ENCODE measurements around the gene NDUFC1.
A peak's percentile ranks its signal among the peaks of the same experiment; 100 is the strongest.
"Not testable (repeated sequence)": the region's sequence is repeated elsewhere in the genome, so short reads cannot be mapped to it uniquely, and the experiment has no call there.

Gene NDUFC1

DNA sequence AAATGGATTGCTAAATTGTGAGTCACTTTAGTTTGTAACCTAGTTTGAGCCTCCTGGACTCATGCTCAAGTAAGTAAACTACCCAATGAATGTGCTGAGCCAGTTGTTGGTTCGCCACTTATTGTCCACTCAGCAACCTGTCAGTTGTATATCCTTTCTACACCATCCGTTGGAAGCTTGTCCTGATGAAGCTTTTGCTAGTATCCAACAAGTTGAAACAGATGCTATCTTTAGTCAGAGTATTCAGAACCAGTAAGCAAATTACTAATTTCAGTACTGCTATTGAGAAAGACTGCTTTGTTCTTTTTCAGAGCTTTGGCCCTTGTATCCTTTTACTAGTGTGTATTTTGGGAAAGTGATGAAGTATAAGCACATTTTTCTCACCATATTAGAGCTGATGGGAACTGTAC, 5.3 kb downstream of the NDUFC1 start:
- DNase-seq = no peak

DNA sequence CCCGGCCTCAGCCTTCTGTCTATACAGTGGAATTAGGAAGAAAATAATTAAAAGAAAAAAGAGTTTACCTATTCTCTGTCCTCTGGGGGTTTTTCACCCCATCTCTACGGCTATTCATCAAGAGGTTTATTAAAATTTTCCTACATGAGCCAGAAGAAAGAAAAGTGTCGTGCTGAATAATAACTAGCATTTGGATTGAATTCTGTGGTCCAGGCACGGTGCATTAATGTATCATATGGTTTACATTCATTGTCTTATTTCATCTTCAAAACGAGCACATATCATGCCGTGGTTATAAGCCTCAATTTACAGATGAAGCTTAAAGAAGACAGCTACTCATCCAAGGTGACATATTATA, 6.4 kb downstream of the NDUFC1 start:
- no peak for DNase-seq

DNA sequence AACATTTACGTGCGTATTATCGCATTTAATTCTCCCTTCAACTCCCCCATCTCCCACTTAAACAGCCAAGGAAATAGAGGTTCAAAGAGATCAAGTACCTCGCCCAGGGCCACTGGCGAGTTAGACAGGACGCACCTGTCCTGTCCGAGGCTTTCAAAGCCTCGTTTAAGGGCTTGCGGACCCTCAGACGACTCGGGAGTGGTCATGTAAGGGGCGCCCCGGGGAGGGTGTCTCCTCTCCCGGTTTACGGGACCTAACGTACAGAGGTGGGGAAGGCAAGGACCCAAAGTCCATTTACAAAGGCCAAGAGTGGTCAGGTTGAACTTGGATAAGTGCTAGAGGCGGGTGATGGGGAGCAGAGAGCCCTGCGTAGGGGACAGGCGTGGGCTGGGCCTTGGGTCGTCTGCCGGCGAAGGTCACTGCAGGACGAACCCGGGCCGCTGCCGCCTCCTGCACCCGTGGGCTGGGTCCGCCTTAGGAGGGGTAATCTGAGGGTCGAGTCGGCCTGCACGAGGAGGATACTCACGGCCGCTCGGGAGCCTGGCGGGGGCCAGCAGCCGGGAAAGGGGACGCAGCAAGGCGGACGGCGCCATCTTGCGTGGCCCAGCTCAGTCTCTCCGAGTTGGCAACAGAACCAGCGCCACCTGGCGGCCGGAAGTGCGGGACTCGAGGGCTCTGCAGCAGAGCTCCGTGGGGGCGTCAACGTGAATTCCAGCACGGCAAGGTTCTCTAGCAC, 6.9 kb downstream of the NDUFC1 start:
- peak; percentile 86 to 100 for DNase-seq

DNA sequence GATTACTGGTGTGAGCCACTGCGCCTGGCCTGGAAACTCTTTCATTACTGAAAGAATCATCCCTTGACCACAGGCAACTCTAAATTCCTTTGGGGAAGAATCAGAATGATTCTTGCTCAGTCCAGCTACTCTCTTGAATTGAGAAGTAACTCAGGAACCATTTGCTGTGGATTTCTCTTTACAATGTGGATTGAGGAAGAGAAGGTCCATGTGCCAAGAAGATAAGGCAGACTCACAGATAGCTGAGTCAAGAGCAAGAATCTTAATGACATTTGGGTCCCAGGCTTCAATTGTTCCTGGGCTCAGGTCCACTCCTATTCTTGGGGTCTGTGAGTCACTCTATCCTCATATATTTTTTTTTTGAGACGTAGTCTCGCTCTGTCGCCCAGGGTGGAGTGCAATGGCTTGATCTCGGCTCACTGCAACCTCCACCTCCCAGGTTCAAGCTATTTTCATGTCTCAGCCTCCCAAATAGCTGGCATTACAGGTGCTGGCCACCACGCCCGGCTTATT, 16.0 kb downstream of the NDUFC1 start:
- no peak for DNase-seq

DNA sequence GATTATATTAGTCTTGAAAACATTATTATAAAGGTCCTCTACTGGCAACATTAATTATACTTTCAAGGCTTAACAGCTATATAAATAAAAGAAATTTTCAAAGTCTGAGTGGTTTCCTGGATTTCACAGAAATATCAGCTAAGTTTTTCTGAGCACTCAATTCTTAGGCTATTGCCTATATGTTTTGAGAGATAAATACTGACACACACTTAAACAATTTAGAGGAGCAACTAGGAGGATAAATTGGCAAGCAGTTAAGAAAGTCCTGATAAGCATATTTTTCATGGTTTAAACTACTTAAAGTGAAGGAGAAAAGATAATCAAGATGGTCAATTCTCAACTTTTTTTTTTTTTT, 19.6 kb downstream of the NDUFC1 start:
- DNase-seq = no peak

DNA sequence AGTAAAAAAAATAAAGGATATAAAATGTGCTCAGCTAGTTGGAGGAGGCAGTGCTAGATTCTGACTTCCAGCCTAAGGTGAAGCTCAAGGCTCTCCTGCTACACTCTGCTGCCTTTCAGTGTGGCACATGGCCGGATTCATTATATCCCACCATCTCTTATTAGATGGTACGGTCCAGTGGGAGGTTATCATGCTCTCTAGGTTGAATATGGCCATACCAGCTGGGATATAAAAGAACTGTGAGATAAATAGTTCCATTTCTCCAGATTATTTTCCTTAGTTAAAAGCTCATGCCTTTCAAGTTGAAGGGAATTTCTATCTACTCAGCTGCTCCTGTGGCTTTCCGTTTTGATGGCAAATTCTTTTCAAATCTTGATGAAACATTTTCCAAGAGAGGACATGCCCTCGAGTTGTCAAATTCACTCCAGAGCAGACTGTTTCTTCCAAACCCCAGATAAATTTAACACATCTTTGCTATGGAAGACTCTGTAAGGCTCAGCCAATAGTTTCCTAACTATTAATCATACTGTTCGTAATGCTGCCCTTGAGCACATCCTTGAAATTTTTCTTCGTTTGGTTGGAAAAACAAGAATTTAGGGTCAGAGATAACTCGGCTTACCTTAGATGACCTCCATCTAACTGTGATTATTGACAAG, 20.1 kb downstream of the NDUFC1 start:
- no peak for DNase-seq

DNA sequence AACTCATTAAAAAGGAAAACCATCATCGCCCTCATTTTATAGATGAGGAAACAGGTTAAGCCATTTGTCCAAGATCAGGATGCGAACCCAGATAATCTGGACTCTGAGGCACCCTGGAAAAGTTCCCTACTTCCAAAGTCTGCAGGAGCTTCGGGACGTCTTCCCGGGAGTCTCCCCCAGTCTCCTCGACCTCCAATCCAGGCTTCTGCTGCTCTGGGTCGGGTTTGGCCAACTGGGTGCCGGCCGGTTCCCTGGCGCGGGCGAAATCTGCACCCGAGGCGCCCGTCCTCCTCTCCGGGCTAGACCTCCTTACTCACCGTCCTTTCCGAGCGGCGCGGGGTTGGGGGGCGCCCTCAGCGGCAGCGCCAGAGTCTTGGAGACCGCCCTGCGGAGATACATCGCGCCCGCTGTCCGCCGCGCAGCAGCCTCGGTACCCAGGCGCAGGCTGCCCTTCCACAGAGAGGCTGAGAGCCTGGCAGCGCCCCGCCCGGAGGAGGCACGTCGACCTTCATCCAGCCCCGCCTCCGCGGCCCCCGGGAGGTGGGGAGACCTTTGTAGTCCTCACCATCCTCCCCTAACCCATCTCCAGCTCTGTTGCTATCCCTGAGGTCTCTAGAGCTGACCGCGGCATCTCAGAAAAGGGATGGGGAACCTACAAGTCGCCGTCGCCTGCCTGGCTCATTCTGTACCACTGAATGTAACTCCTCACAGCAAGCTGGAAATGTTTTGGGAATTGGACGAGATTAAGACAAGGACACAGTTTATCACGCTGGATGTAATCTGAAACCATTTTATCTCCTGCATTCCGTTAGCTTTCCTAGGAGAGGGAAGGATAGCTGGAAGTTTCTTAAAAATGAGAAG, 22.3 kb downstream of the NDUFC1 start, which contains the start of gene MGARP:
TSS of gene MGARP (minus strand) at position 466 of the 861 bp plus-strand sequence. CDS start at position 399, 67 bp downstream.
- DNase-seq = no peak

DNA sequence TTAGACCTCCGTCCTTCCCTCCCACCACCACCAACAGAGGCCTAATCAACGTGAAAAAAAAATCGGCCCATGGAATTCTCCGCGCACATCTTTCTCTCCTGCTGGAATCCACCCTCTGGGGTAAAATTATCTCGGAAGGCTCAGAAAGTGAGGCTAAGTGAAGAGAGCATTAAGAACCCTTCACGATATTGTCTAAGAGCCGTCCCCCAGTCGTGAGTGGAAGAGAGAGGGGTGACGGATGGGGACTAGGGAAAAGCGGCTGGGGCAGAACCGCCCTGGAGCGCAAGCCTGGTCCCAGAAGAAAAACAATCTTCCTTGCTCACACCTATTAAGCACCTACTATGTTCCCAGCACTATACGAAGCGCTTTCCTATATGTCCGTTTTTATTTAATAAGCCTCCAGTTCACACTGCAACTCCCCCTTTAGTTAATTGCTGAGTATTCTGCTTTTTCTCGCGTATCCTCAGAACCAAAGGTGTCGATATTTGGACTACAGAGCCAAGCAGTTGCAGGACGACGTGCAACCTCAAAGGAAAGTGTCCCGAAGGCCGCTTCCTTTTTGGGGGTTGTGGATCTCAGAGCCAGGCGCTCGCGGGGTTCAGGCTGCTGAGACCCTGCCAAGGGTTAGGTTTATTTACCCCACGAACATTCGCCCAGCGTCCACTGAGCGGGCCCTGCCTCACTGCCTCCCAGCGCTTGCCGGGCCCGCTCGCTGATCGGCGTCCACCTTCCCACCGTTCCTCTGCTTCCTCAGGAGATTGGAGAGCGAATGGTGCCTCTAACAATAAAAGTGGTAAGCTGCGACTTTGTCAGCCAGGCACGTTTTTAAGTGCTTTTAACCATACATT, 23.1 kb downstream of the NDUFC1 start:
- DNase-seq = no peak

DNA sequence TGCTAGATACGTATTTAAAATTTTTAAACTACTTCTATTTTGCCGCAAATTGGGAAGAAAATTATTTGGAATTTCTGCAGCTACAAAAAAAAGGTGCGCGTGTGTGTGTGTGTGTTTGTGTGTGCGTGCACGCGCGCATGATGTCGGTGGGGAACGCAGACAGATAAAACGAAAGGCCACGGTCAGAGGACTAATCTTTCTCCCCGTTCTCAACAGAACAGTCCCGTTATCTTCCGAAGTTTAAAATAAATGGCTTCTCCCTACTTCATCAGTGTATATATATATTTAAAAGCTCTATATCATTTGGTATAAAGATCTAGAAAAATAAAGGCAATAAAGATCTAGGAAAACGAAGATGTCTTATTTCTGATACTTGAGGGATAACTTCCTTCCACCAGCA, 23.8 kb downstream of the NDUFC1 start:
- DNase-seq = no peak

DNA sequence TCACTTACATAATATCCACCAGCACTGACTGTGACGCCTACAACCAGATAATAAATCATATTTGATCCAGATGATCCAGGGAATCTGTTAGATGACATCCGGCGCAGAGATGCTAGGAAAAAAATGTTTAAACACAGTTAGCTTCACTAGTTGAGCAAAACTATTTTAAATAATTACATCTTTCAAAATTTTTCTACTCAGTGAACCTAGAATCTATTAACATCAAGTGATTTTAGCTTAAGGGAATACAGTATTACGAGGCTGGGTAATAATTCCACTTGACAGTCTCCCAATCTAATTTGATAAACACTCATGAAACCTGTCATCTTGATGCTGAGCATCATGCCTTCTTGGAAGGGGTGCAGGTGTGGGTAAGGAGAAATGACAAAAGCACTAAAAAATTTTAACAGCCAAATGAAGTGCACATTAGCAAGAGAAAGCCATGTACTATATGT, 27.0 kb downstream of the NDUFC1 start:
- no peak for DNase-seq

DNA sequence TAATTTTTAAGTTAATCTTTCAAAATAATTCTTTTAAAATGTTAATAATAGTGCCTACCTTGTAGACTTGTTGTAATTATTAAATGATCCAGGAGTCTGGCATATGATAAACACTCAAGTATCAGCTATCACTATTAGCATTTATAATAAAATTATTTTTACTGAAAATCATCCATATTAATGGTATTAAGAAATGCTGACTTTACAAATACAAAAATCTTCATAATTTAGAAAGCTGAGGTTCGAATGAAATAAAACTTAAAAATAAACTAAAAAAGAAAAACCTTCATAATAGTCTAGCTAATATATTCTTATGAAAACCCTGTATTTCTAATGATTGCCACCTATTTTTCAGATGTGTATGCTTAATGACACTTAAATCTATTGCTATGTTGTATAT, 27.5 kb downstream of the NDUFC1 start:
- DNase-seq = no peak

DNA sequence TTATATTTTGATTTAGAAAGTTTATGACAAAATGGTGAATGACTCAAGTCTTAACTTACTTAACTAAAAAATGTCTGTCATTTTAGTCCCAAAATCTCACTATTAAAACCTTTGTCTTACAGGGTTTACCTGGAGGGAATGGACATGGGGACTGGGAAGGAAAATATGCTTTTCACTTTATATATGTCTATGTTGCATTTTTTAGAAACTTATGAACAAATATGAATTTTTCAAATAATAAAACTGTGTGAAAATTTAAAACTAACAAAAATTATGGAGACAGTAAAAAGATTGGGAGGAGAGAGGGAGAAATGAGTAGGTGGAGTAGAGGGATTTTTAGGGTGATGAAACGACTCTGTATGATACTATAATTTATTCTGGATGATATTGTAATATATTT, 28.4 kb downstream of the NDUFC1 start:
- no peak for DNase-seq

DNA sequence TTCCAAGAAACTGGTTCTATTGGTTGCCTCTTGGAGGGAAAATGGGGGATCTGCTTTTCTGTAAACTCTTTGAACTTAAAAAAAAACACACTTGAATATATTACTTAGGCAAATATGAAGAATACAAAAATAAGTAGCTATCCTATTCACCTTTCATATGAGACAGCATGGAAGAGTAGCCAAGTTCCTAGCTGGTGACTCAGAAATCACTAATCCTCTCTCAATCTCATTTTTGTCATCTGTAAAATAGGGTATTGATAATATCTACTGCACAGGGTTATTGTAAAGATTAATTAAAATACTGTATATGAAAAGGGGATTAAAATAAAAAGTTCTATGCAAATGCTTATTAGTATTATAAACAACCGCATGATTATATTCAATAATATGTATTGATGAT, 35.0 kb downstream of the NDUFC1 start:
- DNase-seq = no peak

DNA sequence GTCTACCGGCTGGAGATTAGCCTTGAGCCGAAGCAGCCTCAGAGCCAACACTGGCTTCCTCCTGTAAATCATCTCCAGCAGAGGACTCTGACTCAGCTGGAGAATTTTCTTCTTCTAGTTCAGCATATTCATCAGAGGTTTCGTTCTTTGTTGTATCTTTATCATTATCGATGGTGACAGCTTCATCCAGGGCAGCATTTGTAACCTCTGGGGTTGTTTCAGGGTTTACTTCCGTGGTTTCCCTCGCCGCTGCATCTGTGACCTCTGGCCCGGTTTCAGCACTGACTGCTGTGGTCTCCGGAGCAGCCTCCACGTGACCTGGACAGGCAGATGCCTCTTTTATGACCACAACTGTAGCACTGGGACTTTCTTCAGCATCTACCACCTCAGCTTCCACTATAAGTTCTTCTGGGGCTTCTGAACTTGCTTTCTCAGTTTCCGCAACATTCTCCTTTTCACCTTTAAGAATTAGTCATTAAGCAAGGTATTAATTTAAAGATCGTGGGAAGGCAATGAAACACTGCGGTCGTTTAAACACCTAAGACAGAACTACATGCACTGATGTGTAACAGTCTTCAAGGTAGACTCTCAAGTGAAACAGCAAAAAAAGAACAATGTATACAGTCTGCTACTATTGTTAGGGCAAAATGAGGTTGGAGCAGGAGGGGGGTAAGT, 35.6 kb downstream of the NDUFC1 start:
- DNase-seq = peak; percentile 62 to 67

DNA sequence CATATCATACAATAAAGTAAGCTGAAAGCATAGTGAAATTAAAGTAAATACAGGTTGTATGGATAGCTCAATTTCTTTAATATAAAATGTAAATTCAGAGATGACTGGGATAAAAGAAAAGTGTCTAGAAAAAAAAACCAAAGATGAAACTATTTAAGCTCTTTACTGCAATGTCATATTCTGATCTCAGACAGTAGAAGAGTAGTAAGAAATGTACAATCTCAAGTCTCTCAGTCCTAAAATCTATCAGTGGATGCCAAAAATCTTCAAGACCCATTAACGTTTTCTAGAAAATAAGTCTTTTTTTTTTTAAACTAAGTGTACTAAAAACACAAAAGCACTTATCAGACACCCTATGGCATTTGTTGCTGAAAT, 36.1 kb downstream of the NDUFC1 start:
- DNase-seq = no peak

DNA sequence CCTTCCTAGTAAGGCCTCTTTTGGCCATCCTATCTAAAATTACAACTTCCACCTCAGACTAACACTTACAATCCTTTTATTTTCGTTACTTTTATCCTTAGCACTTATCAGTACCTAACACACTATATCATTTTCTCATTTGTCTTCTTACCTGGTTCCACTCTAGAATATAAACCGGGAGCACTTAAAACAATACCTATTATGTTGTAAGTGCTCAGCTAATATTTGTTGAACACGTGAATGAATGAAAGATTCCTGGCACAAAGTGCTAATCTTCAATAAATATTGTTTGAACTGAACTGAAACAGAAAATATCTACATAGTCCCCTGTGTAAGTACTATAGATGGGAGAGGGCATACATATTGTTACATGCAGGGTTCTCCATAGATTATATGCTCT, 36.6 kb downstream of the NDUFC1 start:
- DNase-seq = no peak

DNA sequence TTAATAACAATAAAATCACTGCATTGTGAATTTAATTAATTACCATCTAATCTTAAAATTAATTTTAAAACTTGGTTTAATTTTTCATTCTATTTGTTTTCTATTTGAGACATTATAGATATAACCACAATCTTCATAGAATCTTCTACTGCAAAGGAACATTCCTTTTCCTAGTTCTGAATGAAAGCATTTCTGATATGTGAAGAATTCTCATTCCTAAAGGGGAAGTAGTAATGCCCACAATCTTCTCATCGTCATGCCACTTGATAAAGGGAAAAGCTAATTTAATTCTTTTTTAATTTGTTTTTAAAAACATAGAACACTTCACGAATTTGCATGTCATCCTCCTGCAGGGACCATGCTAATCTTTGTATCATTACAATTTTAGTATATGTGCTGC, 45.9 kb downstream of the NDUFC1 start:
- no peak for DNase-seq

DNA sequence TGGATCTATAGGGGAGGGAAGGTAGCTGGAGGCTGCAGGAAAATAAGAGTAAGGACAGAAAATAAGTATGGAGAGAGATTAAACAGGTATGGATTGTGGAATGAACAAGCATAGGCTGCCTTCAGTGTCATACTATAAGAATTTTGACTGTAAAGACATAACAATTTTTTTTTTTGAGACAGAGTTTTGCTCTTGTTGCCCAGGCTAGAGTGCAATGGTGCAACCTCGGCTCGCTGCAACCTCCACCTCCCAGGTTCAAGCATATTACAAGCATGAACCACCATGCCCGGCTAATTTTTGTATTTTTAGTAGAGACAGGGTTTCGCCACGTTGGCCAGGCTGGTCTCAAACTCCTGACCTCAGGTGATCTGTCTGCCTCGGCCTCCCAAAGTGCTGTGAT, 46.7 kb downstream of the NDUFC1 start:
- DNase-seq = not testable (repeated sequence)

DNA sequence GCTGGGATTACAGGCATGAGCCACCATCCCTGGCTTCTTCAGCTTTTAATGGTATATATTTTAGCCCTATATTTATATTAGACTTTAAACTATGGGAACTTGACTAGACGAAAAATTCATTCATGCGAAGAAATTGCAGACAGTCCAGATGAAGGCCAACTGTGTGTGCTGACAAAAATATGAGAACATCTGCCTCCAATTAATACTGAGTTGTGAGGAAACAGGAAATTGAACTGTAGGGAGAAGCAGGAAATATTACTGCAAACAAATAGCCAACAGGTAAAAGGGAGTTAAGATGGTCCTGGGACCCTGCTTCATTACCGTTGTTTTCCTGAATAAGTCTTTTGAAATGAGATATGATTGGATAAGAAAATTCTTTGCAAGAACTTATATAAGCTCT, 48.6 kb downstream of the NDUFC1 start:
- DNase-seq = no peak

DNA sequence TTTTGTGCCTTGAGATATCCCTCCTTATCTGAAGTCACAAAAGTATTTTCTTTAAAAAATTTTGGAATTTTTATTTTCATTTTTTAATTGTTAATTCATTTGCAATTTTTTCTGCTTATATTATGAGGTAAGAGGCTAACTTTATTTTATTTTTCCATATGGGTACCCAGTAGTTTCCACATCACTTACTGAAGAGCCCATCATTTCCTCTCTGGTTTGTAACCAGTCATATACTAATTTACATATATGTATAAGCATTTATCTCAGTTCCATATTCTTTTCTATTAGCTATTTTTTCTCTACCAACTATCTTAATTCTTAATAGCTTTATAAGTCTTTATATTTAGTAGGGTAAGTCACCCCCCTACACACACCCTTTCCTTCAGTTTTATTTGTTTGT, 49.2 kb downstream of the NDUFC1 start:
- DNase-seq = no peak

DNA sequence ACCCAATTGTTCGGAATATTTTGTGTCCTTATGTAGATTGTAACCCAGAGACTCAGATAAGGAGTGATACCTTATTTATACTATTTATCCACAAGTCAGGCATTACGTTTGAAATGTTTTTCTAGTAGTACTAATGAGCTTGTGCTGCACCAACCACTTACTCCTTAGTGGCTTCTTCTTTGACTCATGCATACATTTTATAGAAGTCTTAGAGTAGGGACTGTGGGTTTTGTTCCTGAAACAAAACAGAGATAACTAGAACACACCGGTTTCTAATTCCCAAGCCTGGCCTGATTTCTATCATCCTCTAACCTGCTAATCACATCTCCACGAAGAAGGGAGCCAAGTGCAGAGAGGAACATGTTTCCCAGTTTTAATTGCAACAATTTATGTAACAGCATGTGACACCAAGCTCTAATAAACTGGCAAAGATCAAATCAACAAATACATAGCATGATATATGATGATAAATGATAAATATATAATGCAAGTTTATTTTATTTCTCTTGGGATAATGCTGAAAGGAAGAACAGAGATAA, 54.5 kb downstream of the NDUFC1 start:
- no peak for DNase-seq

DNA sequence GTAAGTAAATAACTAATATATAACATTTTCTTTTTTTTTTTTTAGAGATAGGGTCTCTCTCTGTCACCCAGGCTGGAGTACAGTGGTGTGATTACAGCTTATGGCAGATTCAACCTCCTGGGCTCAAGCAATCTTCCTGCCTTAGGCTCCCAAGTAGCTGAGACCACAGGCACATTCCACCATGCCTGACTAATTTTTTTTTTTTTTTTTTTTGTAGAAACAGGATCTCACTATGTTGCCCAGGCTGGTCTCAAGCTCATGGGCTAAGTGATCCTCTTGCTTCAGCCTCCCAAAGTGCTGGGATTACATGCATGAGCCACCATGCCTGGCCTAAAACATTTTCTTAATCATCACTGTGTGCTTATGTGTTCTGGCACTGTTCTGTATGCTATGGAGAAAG, 55.0 kb downstream of the NDUFC1 start:
- no peak for DNase-seq
